GM21576 (cell line): ENCODE measurements around the gene POLG2.
"Not testable (repeated sequence)": the region's sequence is repeated elsewhere in the genome, so short reads cannot be mapped to it uniquely, and the experiment has no call there.

Source experiments
- ATAC-seq: cut with Tn5 transposase; IDR thresholded peaks from one replicate; pipeline ENCODE4 v1.9.1; 2021; ENCODE audit warnings: mild to moderate bottlenecking, moderate library complexity; ENCODE audit not compliant: unreplicated experiment

Gene POLG2

DNA sequence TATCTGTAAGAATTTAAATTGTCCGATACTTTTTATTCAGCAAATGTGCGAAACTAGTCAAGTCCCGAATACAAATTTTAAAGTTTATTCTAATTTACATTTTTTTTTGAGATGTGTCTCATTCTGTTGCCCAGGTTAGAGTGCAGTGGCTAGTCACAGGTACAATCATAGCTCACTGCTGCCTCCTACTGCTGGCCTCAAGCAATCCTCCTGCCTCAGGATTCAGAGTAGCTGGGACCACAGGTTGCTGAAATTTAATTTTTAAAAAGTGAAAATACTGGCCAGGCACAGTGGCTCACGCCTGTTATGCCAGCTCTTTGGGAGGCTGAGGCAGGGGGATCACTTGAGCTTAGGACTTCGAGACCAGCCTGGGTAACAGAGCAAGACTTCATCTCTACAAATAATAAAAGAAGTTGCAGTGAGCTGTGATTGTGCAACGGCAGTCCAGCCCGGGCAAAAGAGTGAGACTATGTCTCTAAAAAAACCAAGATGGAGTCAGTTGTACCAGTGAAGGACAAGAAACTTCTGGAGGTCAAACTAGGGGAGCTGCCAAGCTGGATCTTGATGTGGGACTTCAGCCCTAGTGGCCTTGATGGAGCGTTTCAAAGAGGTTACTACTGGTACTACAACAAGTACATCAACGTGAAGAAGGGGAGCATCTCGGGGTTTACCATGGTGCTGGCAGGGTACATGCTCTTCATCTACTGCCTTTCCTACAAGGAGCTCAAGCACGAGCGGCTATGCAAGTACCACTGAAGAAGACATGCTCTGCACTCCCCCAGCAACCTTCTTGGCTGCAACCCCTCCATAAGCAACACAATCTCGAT lies 5.6 kb downstream of the POLG2 start:
- no peak for ATAC-seq

DNA sequence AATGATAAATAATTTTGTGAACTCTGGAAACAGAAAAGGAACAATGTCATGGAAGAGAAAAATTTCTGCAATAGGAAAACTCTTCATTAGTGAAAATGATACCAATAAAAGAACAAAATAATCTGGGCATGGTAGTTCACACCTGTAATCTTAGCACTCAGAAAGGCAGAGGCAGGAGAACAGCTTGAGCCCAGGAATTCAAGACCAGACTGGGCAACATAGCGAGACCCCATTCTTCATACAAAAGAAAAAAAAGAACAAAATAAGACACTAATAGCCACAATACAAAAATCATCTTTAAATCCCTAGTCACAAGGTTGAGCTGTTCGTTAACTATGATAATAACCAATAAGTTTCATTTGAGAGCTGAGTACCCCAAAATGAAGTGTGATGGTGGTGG lies 8.6 kb downstream of the POLG2 start:
- no peak for ATAC-seq

DNA sequence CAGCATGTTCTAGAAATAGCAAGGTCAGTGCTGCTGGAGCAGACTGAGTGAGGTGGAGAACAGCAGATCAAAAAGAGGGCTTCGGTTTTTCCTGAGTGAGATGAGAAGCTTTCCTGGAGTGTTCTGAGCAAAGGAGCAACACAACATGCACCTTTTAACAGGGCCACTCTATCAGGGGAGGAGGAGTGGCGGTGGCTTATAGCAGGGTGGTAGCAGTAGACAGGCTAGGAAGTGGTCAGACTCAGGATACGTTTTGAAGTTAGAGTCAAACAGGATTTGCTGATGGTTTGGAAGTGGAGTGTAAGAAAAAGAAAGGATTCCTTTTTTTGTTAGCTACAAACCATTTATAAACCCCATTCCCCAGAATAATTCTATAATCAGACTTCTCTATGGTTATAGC lies 12.5 kb downstream of the POLG2 start:
- ATAC-seq: no peak

DNA sequence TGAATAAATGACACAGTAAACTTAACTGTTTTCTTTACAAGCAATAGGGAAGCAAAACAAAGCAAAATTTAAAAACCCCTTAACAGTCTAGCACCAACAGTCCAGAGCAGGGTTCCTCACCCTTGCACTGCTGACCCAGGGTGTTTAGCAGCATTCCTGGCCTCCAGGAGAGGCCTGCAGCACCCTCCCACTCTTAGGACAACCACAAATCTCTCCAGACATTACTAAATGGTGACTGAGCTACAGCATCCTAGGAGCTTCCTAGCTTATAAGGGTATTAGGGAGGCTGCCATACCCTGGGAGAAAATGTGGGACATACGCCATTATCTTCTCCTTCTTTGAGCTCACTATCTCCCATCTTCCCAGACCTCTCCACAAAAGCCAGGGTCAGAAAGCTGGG lies 15.9 kb downstream of the POLG2 start:
- no peak for ATAC-seq

DNA sequence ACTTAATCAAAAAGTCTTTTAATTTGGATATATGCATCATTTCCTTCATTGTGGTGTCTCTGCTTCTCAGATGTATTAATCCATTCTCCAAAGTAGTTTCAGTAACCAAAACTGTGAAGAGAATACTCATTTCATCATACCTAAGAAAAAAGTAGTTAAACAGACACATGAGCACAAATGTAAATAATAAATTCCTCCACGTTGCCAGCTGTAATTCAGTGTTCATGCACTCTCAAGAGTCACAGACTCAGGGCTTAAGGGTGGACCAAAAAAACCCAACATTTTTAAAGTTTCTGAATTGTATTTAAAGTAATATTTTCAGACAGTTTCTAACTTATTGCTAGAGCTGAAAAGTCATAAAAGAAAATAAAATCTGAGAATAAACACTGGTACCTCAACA lies 19.0 kb downstream of the POLG2 start:
- ATAC-seq: no peak

DNA sequence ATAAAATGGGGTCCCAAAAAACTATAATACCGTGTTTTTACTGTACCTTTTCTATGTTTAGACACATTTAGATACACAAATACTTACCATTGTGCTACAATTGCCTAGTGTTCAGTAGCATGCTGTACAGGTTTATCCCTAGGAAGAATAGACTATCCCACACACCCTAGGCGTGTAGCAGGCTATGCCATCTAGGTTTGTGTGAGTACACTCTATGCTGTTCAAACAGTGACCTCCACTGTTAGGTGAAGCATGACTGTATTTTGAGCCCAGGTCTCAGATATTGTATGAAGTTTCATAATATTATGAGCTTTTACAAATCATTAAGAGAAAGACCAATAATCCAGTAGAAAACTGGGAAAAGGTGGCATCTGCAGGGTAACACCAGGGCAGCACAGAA lies 24.3 kb downstream of the POLG2 start:
- ATAC-seq: no peak

DNA sequence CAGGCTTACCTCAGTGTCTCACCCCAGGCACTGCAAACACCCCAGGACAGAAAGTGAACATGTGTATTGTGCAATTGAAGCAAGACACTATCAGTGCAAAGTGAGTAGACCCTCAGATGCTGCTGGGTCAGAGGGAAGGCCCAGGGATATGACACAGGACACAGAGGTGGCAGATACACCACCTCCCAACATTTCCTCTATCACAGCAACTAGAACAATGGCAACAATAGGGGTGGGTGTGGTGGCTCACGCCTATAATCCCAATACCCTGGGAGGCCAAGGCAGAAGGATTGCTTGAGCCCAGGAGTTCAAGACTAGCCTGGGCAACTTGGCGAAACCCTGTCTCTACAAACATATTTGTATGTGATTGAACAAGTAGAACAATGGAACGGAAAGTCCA lies 25.4 kb downstream of the POLG2 start:
- no peak for ATAC-seq

DNA sequence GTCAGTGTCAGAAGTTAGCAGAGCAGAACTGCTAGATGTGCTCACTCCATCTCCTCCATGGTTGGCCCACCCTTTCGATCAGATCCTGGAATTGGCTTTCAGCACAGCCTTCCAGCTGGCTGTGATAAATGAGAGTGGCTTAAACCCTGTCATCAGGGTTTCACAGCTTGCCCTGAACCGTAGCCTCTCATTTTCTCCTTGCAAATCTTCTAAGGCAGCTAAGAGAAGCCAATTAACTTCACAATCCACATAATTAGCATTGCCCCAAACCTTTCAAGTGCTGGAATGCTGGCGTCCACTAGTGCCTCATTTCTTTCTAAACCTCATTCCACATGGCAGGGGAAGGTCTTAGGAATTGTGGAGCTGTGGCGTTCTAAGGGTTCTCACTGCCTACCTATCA lies 26.2 kb downstream of the POLG2 start:
- no peak for ATAC-seq

DNA sequence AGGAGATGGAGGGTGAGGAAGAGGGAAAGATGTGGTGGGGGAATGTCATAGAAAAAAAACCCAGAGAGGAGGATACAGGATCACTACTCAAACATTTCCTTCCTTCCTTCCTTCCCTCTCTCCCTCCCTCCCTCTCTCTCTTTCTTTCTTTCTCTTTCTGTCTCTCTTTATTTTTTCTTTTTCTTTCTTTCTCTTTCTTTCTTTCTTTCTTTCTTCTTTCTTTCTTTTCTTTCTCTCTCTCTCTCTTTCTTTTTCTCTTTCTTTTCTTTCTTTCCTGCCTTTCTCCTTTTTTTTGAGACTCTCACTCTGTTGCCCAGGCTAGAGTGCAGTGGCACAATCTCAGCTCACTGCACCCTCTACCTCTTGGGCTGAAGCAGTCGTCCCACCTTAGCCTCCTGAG lies 30.0 kb downstream of the POLG2 start:
- ATAC-seq: not testable (repeated sequence)

DNA sequence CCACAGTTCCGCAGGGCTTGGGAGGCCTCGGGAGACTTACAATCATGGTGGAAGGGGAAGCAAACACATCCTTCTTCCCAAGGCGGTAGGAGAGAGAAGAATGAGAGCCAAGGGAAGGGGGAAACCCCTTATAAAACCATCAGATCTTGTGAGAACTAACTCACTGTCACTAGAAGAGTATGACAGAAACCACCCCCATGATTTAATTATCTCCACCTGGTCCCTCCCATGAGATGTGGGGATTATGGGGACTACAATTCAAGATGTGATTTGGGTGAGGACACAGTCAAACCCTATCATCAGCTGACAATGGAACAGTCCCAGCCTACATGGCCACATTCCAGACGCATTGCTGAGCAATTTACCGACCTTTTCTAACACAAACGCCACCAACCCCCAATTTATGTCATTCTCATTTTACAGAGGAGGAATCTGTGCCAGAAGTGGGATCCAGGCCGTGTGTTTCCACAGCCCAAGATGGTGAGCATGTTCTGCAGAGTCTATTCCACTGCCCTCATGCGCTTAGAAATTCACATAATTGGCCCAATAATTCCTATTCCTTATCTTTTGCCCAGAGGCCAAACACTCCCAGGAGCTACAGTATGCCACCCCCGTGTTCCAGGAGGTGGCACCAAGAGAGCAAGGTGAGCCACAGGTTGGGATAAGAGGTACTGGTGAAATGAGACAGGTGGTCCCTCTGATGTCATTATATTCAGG lies 30.7 kb downstream of the POLG2 start:
- ATAC-seq: no peak

DNA sequence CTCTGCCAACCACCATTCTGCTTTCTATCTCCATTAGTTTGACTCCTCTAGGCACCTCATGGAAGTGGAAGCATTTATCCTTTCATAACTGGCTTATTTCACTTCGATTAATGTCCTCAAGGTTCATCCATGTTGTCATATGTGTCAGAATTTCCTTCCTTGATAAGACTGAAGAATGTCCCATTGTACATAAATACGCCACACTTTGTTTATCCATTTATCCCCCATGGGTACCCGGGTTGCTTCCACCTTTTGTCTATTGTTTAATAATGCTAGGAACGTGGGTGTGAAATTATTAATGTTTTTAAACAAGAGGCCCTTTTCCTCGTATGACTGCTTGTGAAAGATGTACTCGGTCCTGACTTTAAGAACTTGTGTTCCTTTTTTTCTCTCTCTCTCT lies 35.1 kb downstream of the POLG2 start:
- no peak for ATAC-seq

DNA sequence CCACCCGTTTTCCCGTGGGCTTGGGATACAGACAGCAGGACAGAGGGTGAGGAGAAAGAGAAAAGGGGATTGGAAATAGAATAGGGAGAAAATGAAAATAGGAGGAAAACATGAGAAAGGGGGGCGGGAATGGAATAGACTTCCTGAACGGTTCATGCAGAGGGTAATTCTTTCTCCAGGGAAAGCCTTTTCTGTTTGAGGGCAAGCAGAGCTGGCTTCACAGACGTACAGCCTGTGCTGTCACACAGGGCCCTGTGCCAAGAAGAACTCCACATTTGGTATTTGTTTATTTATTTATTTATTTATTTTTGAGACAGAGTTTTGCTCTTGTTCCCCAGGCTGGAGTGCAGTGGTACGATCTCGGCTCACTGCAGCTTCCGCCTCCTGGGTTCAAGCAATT lies 35.9 kb downstream of the POLG2 start:
- no peak for ATAC-seq

DNA sequence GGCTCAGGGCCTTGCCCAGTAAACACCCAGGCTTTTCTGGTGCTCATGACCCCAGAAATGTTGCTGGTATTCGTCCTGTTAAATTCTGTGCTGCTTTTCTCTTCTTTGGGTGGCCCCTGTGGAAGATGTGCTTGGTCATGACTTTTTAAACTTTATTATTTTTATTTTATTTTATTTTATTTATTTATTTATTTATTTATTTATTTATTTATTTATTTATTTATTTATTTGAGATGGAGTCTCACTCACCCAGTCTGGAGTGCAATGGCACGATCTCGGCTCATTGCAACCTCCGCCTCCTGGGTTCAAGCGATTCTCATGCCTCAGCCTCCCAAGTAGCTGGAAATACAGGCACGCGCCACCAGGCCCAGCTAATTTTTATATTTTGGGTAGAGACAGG lies 37.0 kb downstream of the POLG2 start:
- ATAC-seq: not testable (repeated sequence)

DNA sequence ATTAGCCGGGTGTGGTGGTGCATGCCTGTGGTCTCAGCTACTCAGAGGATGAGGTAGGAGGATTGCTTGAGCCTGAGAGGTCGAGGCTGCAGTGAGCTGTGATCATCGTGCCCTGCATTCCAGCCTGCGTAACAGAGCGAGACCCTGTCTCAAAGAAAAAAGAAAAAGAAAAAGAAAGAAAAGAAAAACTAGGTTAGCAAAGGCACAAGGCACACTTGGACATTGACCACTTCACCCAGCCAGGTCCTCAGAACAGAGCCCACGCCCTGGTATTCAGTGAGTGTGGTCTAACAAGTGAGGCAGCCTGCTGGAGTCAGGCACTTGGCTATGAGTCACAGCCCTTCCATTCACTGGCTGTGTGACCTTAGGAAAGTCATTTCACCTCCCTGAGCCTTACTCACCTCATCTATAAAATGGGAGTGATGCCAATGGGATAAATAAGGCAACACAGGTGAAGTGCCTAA lies 37.5 kb downstream of the POLG2 start:
- no peak for ATAC-seq

DNA sequence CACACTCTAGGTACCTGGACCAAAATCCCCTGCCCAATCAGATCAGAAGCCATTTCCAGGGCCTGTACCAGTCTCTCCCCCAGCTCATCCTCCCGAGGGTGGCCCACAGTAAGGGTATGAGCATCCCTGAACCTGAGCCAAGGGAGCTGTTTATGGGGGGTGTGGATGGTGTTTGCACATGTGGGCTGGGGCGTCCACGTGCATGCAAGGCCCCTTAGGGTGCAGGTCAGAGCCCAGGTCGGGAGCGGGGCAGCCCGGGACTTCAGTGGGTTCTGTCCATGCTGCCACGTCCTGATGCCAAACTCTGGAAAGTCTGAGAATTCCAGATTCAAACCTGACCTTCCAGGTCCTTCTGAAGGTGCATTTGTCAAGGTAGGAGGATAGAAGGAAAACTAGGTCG lies 38.1 kb downstream of the POLG2 start:
- ATAC-seq: no peak

DNA sequence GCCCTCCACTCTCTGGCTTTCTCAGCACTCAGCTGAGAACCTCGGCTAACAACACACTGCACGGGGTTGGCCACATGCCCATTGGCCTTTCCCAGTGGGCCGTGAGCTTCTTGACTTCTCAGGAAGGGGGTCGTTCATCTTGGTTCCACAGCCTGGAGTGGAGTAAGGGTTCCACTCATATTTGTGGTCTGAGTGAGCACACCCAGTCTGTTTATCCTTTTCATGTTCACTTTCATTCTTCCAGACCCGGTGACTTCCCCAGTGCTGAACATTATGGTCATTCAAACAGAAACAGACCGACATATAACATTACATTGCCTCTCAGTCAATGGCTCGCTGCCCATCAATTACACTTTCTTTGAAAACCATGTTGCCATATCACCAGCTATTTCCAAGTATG lies 39.7 kb downstream of the POLG2 start:
- no peak for ATAC-seq

DNA sequence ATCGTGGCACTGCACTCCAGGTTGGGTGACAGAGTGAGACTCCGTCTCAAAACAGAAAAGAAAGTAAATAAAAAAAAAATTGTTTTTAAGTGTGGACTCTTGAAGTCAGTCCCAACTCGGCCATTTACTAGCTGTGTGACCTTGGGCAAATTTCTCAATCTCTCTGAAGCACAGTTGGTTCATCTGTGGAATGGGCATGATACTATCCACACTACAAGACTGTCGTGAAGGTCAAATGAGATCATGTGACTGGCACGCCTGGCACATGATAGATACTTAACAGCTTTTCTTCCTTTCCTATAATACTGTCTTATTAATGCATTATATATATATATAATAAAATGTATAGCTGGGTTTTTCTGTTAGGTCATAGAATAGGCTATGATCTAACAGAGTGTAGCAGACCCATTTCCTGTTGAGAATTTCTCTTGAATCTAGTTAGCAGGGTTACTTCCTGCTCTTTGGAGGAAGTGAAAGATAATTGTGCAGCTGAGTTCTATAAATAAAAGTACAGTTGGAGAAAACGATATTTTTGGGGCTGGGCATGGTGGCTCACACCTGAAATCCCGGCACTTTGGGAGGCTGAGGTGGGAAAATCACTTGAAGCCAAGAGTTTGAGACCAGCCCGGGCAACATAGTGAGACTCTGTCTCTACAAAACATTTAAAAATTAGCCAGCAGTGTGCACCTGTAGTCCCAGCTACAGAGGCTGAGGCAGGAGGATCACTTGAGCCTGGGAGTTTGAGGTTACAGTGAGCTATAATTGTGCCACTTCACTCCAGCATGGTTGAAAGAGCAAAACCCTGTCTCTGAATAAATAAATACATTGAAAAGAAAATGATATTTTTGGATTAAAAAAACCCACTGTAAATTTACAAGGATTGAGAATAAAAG lies 40.6 kb downstream of the POLG2 start:
- ATAC-seq: peak; percentile 78

DNA sequence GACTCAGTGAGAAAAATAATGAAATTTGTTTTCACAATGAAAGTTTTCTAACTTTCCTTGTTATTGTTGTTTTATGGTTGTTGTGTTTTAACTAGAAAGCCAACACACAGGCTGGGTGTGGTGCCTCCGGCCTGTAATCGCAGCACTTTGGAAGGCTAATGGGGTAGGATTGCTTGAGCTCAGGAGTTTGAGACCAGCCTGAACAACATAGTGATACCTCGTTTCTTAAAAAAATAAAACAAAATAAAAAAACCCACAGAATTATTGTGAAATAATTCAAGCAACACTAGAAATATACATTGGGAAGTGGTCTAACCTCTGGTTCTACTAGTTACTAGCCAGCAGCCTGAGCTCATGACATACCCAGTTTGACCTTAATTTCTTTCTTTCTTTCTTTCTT lies 47.3 kb downstream of the POLG2 start:
- ATAC-seq: no peak

DNA sequence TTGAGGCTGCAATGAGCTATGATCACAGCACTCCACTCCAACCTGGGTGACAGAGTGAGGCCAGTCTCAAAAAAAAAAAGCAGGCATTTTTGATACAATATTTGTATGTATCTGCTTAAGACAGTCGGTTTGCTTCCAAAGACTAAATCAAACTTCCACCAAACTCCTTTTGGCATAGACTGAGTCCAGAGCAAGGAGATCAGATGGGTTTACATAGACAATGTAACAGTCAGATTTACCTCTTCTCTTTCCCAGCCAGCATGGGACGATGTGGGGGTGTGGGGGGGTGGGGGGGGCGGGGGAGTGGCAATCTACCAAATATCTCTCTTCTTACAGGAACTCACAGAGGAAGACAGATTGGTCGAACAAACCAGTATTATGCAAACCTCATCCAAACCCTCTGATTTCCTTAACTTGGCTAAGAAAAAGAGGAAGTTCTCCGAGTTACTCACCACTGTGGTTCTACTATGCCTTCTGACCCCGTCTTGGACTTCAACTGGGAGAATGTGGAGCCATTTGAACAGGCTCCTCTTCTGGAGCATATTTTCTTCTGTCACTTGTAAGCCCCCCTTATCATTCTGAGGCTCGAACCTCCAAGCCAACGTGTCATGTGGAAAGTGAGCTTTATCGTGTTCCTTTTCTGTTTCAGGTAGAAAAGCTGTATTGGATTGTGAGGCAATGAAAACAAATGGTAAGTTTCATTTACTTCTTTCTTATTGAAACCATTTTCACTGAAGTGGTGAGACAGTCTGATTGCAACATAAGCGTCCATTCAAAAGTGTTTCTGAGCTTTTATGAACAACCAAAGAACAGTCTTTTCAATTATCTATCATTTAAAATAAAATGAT lies 48.0 kb downstream of the POLG2 start, which contains the start of gene MILR1:
MILR1 (plus strand) TSS at position 451 of the 848 bp plus-strand sequence; CDS start at position 505, 54 bp downstream.
- ATAC-seq: peak; percentile 72

DNA sequence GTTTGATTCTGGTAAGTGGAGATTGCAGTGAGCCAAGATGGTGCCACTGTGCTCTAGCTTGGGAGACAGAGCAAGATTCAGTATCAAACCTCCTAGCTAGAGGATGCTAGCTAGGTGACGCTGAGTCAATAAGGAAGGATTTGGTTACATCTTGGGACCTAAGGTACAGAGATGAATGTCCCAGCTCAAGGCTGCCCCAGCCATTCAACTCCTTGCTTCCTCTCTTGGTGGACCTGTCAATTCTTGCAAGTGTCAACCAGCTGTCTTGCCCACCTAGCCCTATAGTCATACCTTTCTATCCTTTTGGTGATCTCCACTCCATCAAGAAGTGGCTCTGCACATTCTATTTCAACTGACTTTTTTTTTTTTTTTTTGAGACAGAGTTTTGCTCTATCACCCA lies 49.3 kb downstream of the POLG2 start:
- ATAC-seq: no peak
